HL-60 (cell line): Measurements from ENCODE around the gene PHF19.

Source experiments
- DNase-seq, 2 experiments: peaks; one replicate each; pipeline ENCODE4 v3.0.0-alpha.2; 2010 to 2020; ENCODE audit warnings: low read depth in 1 of 2, low spot score in 1 of 2
- H3K27ac ChIP-seq: fragments of 250-450 bp; sonication (Bioruptor Pico); replicated peaks from 2 replicates; pipeline ENCODE4 v1.5.1; 2020; ENCODE audit warnings: mild to moderate bottlenecking, moderate library complexity
- H3K27me3 ChIP-seq: fragments of 250-450 bp; sonication (Bioruptor Pico); 2 replicates; pipeline ENCODE4 v1.5.1; 2021; ENCODE audit warnings: mild to moderate bottlenecking, moderate library complexity; ENCODE audit not compliant: insufficient read depth, poor library complexity, severe bottlenecking
- H3K4me3 ChIP-seq: replicated peaks from 2 replicates; pipeline ENCODE4 v1.5.1; 2011; ENCODE audit warnings: mild to moderate bottlenecking, control low read depth, low read length; ENCODE audit not compliant: insufficient read depth
- CTCF ChIP-seq: IDR thresholded peaks from one replicate; pipeline ENCODE4 v1.5.1; 2011; ENCODE audit warnings: low read length, control low read depth, inconsistent platforms; ENCODE audit not compliant: insufficient read depth
- GABPA ChIP-seq: IDR thresholded peaks from 2 replicates; pipeline ENCODE4 v1.6.1; 2012; ENCODE audit warnings: low read depth
- POLR2AphosphoS5 ChIP-seq: IDR thresholded peaks from 2 replicates; pipeline ENCODE4 v1.6.1; 2012; ENCODE audit warnings: low read depth
- REST ChIP-seq: IDR thresholded peaks from 2 replicates; pipeline ENCODE4 v1.6.1; 2012; ENCODE audit warnings: low read depth; ENCODE audit not compliant: insufficient replicate concordance
- SPI1 ChIP-seq: IDR thresholded peaks from 2 replicates; pipeline ENCODE4 v1.6.1; 2012; ENCODE audit warnings: low read depth, mild to moderate bottlenecking, borderline replicate concordance

The PHF19 gene

GRCh38 chr9:120829650-120830049, 47.3 kb downstream of the PHF19 start:
- TF ChIP-seq SPI1 (no peak), REST (no peak), CTCF (no peak), POLR2AphosphoS5 (no peak), GABPA (no peak)
- Histone ChIP-seq H3K4me3 (no peak overlapping the region), H3K27me3 (no peaks in the 10 kb centered on the region), H3K27ac (no peak overlapping the region)
- DNase-seq, result no peak

GRCh38 chr9:120820095-120820494, 56.9 kb downstream of the PHF19 start:
- Histone ChIP-seq H3K27ac (no peak overlapping the region), H3K27me3 (no peaks in the 10 kb centered on the region), H3K4me3 (no peak overlapping the region)
- no peak for TF ChIP-seq CTCF
- TF ChIP-seq POLR2AphosphoS5, result no peak
- no peak for TF ChIP-seq REST
- TF ChIP-seq GABPA, result no peak
- TF ChIP-seq SPI1, result no peak
- no peak for DNase-seq

GRCh38 chr9:120818595-120818994, 58.4 kb downstream of the PHF19 start:
- H3K27ac ChIP-seq, result no peak overlapping the region
- no peak overlapping the region for H3K4me3 ChIP-seq
- no peak for TF ChIP-seq REST
- no peak for TF ChIP-seq CTCF
- no peak for TF ChIP-seq SPI1
- TF ChIP-seq GABPA, result no peak
- no peak for TF ChIP-seq POLR2AphosphoS5
- H3K27me3 ChIP-seq, result no peaks in the 10 kb centered on the region
- DNase-seq, result no peak
